Neuronal stem cell (in vitro differentiated cells): ENCODE data around the gene DNAL4.
A peak's percentile ranks its signal among the peaks of the same experiment; 100 is the strongest.

ENCODE experiments used
- DNase-seq: peaks from one replicate; pipeline ENCODE4 v3.0.0-alpha.2; 2013; ENCODE audit warnings: low spot score
- H2AFZ ChIP-seq: one replicate; pipeline ENCODE4 v1.6.1; 2013; ENCODE audit warnings: mild to moderate bottlenecking, low read length, inconsistent platforms
- H2AK5ac ChIP-seq: 2 replicates; pipeline ENCODE4 v1.6.1; 2013; ENCODE audit warnings: low read depth, mild to moderate bottlenecking, inconsistent platforms, low read length, moderate library complexity, mixed read lengths
- H2BK120ac ChIP-seq: 2 replicates; pipeline ENCODE4 v1.6.1; 2013; ENCODE audit warnings: low read depth, mild to moderate bottlenecking, inconsistent platforms, low read length, moderate library complexity, mixed read lengths
- H2BK12ac ChIP-seq: one replicate; pipeline ENCODE4 v1.6.1; 2013; ENCODE audit warnings: low read length, inconsistent platforms
- H2BK15ac ChIP-seq: 2 replicates; pipeline ENCODE4 v1.6.1; 2013; ENCODE audit warnings: mild to moderate bottlenecking, low read length, inconsistent platforms, mixed read lengths
- H2BK5ac ChIP-seq: one replicate; pipeline ENCODE4 v1.6.1; 2013; ENCODE audit warnings: inconsistent platforms, mild to moderate bottlenecking, low read length, moderate library complexity
- H3K14ac ChIP-seq: one replicate; pipeline ENCODE4 v1.6.1; 2013; ENCODE audit warnings: low read length, inconsistent platforms
- H3K18ac ChIP-seq: 2 replicates; pipeline ENCODE4 v1.6.1; 2013; ENCODE audit warnings: low read length, inconsistent platforms
- H3K23ac ChIP-seq: 2 replicates; pipeline ENCODE4 v1.6.1; 2013; ENCODE audit warnings: low read depth, mild to moderate bottlenecking, mixed read lengths, low read length, inconsistent platforms; ENCODE audit not compliant: poor library complexity
- H3K27ac ChIP-seq: replicated peaks from 3 replicates; pipeline ENCODE4 v1.5.1; 2013; ENCODE audit warnings: low read length, inconsistent platforms
- H3K27me3 ChIP-seq, 3 experiments: 2 replicates each; pipeline ENCODE4 v1.6.1; 2013; ENCODE audit warnings: low read length in 3 of 3, mild to moderate bottlenecking in 2 of 3, inconsistent platforms in 1 of 3, low read depth in 1 of 3, mixed read lengths in 1 of 3, moderate library complexity in 1 of 3; ENCODE audit not compliant: control insufficient read depth in 3 of 3, insufficient read depth in 3 of 3
- H3K36me3 ChIP-seq, 2 donors: replicated peaks in 1 of 2; 2 replicates each; pipeline ENCODE4 v1.6.1; 2013; ENCODE audit warnings: low read length in 2 of 2; ENCODE audit not compliant: control insufficient read depth in 2 of 2, insufficient read depth in 2 of 2
- H3K4ac ChIP-seq: 2 replicates; pipeline ENCODE4 v1.6.1; 2013; ENCODE audit warnings: inconsistent platforms, mild to moderate bottlenecking, low read length, moderate library complexity
- H3K4me1 ChIP-seq, 2 donors: 1 replicate in 1 of 2; 2 replicates in 1 of 2; pipeline ENCODE4 v1.6.1; 2013; ENCODE audit warnings: low read length in 2 of 2, low read depth in 1 of 2; ENCODE audit not compliant: control insufficient read depth in 2 of 2, insufficient read depth in 1 of 2
- H3K4me2 ChIP-seq: one replicate; pipeline ENCODE4 v1.6.1; 2013; ENCODE audit warnings: mild to moderate bottlenecking, low read length, inconsistent platforms; ENCODE audit not compliant: insufficient read depth, poor library complexity, severe bottlenecking
- H3K4me3 ChIP-seq, 2 donors: 2 replicates each; pipeline ENCODE4 v1.5.1; 2013; ENCODE audit warnings: low read length in 2 of 2, mild to moderate bottlenecking in 2 of 2, inconsistent platforms in 1 of 2, moderate library complexity in 1 of 2
- H3K79me1 ChIP-seq: one replicate; pipeline ENCODE4 v1.6.1; 2013; ENCODE audit warnings: low read depth, mild to moderate bottlenecking, inconsistent platforms, low read length, moderate library complexity
- H3K9ac ChIP-seq: one replicate; pipeline ENCODE4 v1.6.1; 2013; ENCODE audit warnings: mild to moderate bottlenecking, low read depth, low read length, inconsistent platforms; ENCODE audit not compliant: poor library complexity
- H3K9me3 ChIP-seq, 2 donors: replicated peaks in 1 of 2; 2 replicates each; pipeline versions ENCODE3 to v1.6.1; 2013; ENCODE audit warnings: low read length in 2 of 2, mild to moderate bottlenecking in 2 of 2, inconsistent platforms in 1 of 2, low read depth in 1 of 2, mixed read lengths in 1 of 2, moderate library complexity in 1 of 2; ENCODE audit not compliant: control insufficient read depth in 2 of 2, insufficient read depth in 1 of 2
- H4K8ac ChIP-seq: one replicate; pipeline ENCODE4 v1.6.1; 2013; ENCODE audit warnings: low read depth, mild to moderate bottlenecking, inconsistent platforms, low read length, moderate library complexity
- H4K91ac ChIP-seq: one replicate; pipeline ENCODE4 v1.6.1; 2013; ENCODE audit warnings: low read length, low read depth, mild to moderate bottlenecking, inconsistent platforms; ENCODE audit not compliant: poor library complexity
- WGBS, 2 donors: extraction: QIAGEN DNeasy Blood & Tissue Kit; methylation state at CpG; one replicate each; pipeline ENCODE4 v1.1.7; 2013; ENCODE audit warnings: missing lambda C conversion rate in 2 of 2, mixed read lengths in 1 of 2; ENCODE audit not compliant: insufficient read length in 2 of 2, insufficient replicate concordance in 1 of 2; ENCODE audit errors: extremely low coverage in 2 of 2; 5-methylcytosine and 5-hydroxymethylcytosine counted together

Gene DNAL4

DNA sequence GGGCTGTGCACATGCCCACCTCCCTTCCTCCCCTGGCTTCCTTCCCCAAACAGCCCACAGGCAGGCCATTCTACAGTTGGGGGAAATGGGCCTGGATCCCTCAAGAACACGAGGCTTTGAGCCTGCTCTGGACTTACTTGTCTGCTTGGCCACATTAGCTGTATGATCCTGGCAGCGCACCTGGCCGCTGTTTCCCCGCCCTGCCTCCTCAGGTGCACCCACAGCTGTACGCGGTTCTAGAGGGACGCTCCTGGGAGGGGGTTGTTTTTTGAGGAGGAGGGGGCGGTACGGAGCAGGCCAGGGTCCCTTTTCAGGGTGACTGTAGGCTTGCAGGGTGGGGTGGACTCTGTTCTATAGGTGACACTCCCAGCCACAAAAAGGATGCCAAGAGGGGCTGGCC, 26.6 kb downstream of the DNAL4 start:
- no peak overlapping the region for H3K18ac ChIP-seq
- H4K8ac ChIP-seq, result no peak overlapping the region
- no peak overlapping the region for H3K14ac ChIP-seq
- H3K4me1 ChIP-seq, result peaks cover 1 to 9% of the 10 kb centered on the region in 2 donors
- no peak overlapping the region for H3K4ac ChIP-seq
- no peak for DNase-seq
- no peaks in the 10 kb centered on the region for H3K36me3 ChIP-seq
- no peak overlapping the region for H2BK5ac ChIP-seq
- H3K9ac ChIP-seq, result no peak overlapping the region
- H3K27me3 ChIP-seq, result peaks cover 0 to 23% (median 0%) of the 10 kb centered on the region in 3 experiments
- H2AFZ ChIP-seq, result no peak overlapping the region
- no peak overlapping the region for H3K27ac ChIP-seq
- WGBS, 2 donors, result no CpG with 5 or more reads among the region's 9 CpGs
- H2BK120ac ChIP-seq, result no peak overlapping the region
- H3K23ac ChIP-seq, result no peak overlapping the region
- H3K9me3 ChIP-seq, result no peaks in the 10 kb centered on the region
- H2BK12ac ChIP-seq, result no peak overlapping the region
- peak overlapping the region; percentile 9 for H4K91ac ChIP-seq
- H2AK5ac ChIP-seq, result peak overlapping the region; percentile 96
- no peak overlapping the region for H3K4me3 ChIP-seq
- no peaks in the 10 kb centered on the region for H3K79me1 ChIP-seq
- H3K4me2 ChIP-seq, result no peak overlapping the region
- H2BK15ac ChIP-seq, result peak overlapping the region; percentile 79

DNA sequence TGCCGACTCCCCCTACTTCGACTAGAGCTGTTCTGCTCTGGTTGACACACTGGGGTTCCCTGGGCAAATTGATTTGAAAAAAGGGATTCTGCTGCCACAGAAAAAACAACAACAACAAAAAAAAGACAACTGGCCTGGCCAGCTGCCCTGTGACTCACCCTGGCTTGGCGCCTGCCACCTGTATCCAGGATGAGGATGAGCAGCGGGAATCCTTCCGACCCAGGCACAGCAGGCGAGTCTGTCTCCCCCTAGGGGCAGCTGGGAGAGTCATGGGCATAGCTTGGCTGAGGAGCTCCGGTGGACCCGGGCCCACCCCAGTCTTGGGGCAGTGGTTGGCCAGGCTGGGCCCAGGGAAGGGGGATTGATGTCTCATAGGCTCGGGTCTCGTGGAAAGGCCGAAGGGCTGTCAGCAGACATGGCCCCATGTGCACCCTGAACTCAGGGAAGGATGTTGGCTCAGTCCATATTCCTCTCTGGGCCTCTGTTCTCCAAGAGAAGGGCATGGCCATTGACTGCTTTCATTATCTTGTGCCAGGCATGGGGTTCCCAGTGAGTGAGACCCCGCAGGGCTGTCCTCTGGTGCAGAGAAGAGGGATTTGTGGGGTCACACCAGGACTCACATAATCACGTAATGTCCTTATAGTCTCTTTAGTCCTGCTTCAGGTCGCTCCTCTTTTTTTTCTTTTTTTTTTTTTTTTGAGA, 27.7 kb downstream of the DNAL4 start:
- Histone ChIP-seq H2BK12ac (no peak overlapping the region), H3K9ac (no peak overlapping the region), H2AK5ac (peak overlapping the region; percentile 94), H2BK120ac (no peak overlapping the region), H2BK15ac (peak overlapping the region; percentile 67), H2AFZ (no peak overlapping the region), H3K14ac (no peak overlapping the region), H3K27ac (no peak overlapping the region), H4K8ac (no peak overlapping the region), H3K18ac (no peak overlapping the region), H3K4me1 (peaks cover 3 to 10% of the 10 kb centered on the region in 2 donors), H3K4me3 (no peak overlapping the region), H3K4me2 (no peak overlapping the region), H3K27me3 (peaks cover 0 to 23% (median 2%) of the 10 kb centered on the region in 3 experiments), H3K4ac (no peak overlapping the region), H3K36me3 (no peaks in the 10 kb centered on the region), H4K91ac (no peak overlapping the region), H3K23ac (peak overlapping the region; percentile 57), H3K9me3 (peaks cover 0 to 2% of the 10 kb centered on the region in 2 donors), H2BK5ac (peak overlapping the region; percentile 13), H3K79me1 (no peaks in the 10 kb centered on the region)
- no CpG with 5 or more reads among the region's 14 CpGs for WGBS, 2 donors
- DNase-seq, result no peak

DNA sequence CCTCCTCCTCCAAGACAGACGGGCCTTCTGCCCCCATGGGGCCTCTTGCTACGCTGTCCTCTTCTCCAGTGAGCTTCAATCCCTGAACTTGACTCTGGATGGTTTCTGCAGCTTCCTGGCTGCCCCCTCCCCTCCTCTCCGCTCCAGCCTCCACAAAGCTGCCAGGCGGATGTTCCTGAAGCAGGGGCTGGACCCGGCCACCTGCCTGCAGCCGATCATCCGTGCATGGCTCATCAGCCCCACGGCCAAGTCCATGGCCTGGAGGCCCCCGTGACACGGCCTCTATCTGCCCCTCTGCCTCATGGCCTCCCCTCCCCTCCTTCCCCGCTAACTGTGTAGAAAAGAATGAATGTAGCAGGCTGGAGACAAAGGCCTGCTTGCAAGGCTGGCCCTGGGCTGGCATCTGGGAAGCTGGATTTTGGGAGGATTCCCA, 31.4 kb downstream of the DNAL4 start:
- H3K4me1 ChIP-seq, result peaks cover 7 to 12% of the 10 kb centered on the region in 2 donors
- DNase-seq, result no peak
- H2AK5ac ChIP-seq, result peak overlapping the region; percentile 36
- H2BK120ac ChIP-seq, result no peak overlapping the region
- H3K23ac ChIP-seq, result no peak overlapping the region
- no CpG with 5 or more reads among the region's 11 CpGs for WGBS, 2 donors
- H3K14ac ChIP-seq, result no peak overlapping the region
- H3K18ac ChIP-seq, result peak overlapping the region; percentile 44
- no peak overlapping the region for H3K4me3 ChIP-seq
- no peak overlapping the region for H4K91ac ChIP-seq
- peaks cover 0 to 2% of the 10 kb centered on the region in 2 donors for H3K9me3 ChIP-seq
- no peak overlapping the region for H3K9ac ChIP-seq
- peaks cover 2% of the 10 kb centered on the region for H3K79me1 ChIP-seq
- H3K36me3 ChIP-seq, result no peaks in the 10 kb centered on the region
- H2BK5ac ChIP-seq, result no peak overlapping the region
- H2AFZ ChIP-seq, result peak overlapping the region; percentile 80
- no peak overlapping the region for H2BK12ac ChIP-seq
- H3K4me2 ChIP-seq, result no peak overlapping the region
- no peak overlapping the region for H4K8ac ChIP-seq
- no peak overlapping the region for H3K27ac ChIP-seq
- peaks cover 0 to 14% (median 2%) of the 10 kb centered on the region in 3 experiments for H3K27me3 ChIP-seq
- no peak overlapping the region for H3K4ac ChIP-seq
- no peak overlapping the region for H2BK15ac ChIP-seq

DNA sequence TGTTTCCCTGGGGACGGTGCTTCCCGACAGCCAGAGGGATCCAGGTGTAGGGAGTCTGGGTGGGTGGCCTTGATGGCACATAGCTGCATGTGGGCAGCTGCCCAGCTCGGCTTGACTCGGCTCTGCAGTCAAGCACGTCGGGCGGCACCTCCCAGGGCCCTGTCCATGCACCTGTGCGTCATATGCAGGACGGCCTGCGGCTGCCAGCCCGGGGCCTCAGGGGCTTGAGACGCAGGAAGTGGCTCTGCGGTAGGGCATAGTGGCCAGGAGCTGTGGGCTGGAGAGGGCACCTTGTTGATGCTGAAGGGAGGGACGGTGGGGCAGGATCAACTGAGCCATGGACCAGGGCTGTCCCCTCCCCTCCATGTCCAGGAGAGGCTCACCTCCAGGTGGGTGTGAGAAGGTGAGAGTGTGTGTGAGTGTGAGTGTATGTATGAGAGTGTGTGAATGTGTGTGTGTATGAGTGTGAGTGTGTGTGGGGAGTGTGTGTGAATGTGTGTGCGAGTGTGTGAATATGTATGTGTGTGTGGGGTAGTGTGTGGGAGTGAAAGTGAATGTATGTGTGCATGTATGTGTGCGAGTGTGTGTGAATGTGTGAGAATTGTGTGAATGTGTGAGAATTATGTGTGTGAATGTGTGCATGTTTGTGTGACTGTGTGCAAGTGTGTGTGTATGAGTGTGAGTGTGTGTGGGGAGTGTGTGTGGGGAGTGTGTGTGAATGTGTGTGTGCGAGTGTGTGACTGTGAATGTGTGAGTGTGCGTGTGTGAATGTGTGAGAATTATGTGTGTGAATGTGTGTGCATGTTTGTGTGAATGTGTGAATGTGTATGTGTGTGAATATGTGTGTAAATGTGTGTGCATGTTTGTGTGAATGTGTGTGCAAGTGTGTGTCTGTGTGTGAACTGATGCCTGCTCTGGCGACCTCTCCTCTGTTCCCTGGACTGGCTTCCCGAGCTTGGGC, 32.5 kb downstream of the DNAL4 start:
- Histone ChIP-seq H2BK12ac (no peak overlapping the region), H2AFZ (no peak overlapping the region), H3K27ac (no peak overlapping the region), H3K79me1 (peaks cover 2% of the 10 kb centered on the region), H3K9me3 (peaks cover 0 to 2% of the 10 kb centered on the region in 2 donors), H3K4ac (no peak overlapping the region), H2AK5ac (peak overlapping the region; percentile 42), H3K9ac (peak overlapping the region; percentile 0), H4K91ac (no peak overlapping the region), H3K18ac (peak overlapping the region; percentile 63), H3K36me3 (no peaks in the 10 kb centered on the region), H3K27me3 (peaks cover 0 to 7% (median 2%) of the 10 kb centered on the region in 3 experiments), H2BK5ac (no peak overlapping the region), H3K14ac (no peak overlapping the region), H4K8ac (no peak overlapping the region), H2BK120ac (no peak overlapping the region), H2BK15ac (no peak overlapping the region), H3K4me2 (no peak overlapping the region), H3K4me1 (peaks cover 7 to 12% of the 10 kb centered on the region in 2 donors), H3K23ac (no peak overlapping the region), H3K4me3 (peak overlapping the region in 1 of 2 donors; percentile 55)
- WGBS, 2 donors, result 100% methylated on average over 3 to 4 of the region's 20 CpGs
- no peak for DNase-seq
